Lung (tissue), 12 donors: Measurements from ENCODE around the gene SLC25A17. TPM values are rescaled to one million over a fixed set of nuclear protein-coding genes. Genes with fewer than 3 reads are reported as not detected.

ENCODE experiments used
- ATAC-seq: fragments of 200-7000 bp; cut with Tn5 transposase; one replicate; pipeline ENCODE4 v1.9.1; 2020; ENCODE audit warnings: moderate number of reproducible peaks; ENCODE audit not compliant: insufficient read depth, low FRiP score
- DNase-seq, 3 donors: peaks; one replicate each; pipeline ENCODE4 v3.0.0-alpha.2; 2013 to 2017
- H3K27ac ChIP-seq, 2 donors: one replicate each; pipeline ENCODE4 v1.5.1; 2013; ENCODE audit warnings: mild to moderate bottlenecking in 2 of 2, moderate library complexity in 2 of 2, control low read depth in 1 of 2, inconsistent platforms in 1 of 2, low read depth in 1 of 2, low read length in 1 of 2
- H3K27me3 ChIP-seq, 3 donors: one replicate each; pipeline ENCODE4 v1.5.1; 2013; ENCODE audit warnings: low read length in 2 of 3; ENCODE audit not compliant: control insufficient read depth in 3 of 3, insufficient read depth in 3 of 3
- H3K36me3 ChIP-seq, 4 donors: one replicate each; pipeline ENCODE4 v1.5.1; 2013; ENCODE audit warnings: low read length in 4 of 4, mild to moderate bottlenecking in 1 of 4, moderate library complexity in 1 of 4; ENCODE audit not compliant: control insufficient read depth in 4 of 4, insufficient read depth in 4 of 4
- H3K4me1 ChIP-seq, 5 donors: one replicate each; pipeline ENCODE4 v1.5.1; 2013; ENCODE audit warnings: low read length in 5 of 5, mild to moderate bottlenecking in 2 of 5, moderate library complexity in 1 of 5; ENCODE audit not compliant: control insufficient read depth in 5 of 5, insufficient read depth in 5 of 5
- H3K4me3 ChIP-seq: one replicate; pipeline ENCODE4 v1.5.1; 2013; ENCODE audit warnings: mild to moderate bottlenecking, control low read depth, moderate library complexity
- H3K9ac ChIP-seq, 2 donors: one replicate each; pipeline ENCODE4 v1.5.1; 2013; ENCODE audit warnings: low read length in 2 of 2, control low read depth in 1 of 2; ENCODE audit not compliant: insufficient read depth in 1 of 2
- H3K9me3 ChIP-seq, 4 donors: one replicate each; pipeline ENCODE4 v1.5.1; 2013; ENCODE audit warnings: low read length in 3 of 4, mild to moderate bottlenecking in 1 of 4, moderate library complexity in 1 of 4; ENCODE audit not compliant: control insufficient read depth in 4 of 4, insufficient read depth in 3 of 4
- CTCF ChIP-seq: IDR thresholded peaks from 2 replicates; pipeline ENCODE4 v1.5.1; 2012; ENCODE audit warnings: mild to moderate bottlenecking; ENCODE audit errors: control extremely low read depth, extremely low read depth
- WGBS, 2 donors: extraction: QIAGEN DNeasy Blood & Tissue Kit; methylation state at CpG; one replicate each; pipeline ENCODE4 v1.1.7; 2013; 5-methylcytosine and 5-hydroxymethylcytosine counted together
- polyA plus RNA-seq, 2 donors: library from polyadenylated mRNA; stranded (reverse); fragments of 200-250 nt; gene quantifications; one replicate each; pipeline ENCODE4 v1.2.1, GENCODE V29; 2013
- total RNA-seq, 2 donors: library from RNA; depleted of rRNA in 1 of 2; stranded (reverse); fragments of >200 nt in 1 of 2; gene quantifications; one replicate each; pipeline ENCODE4 v1.2.1, GENCODE V29; 2014 to 2021
- donor health status: control.
- donor health status: control.
- donor health status: Bipolar disorder and iron deficiency.
- donor health status: healthy.
- donor health status: DM: yes; HTN: yes; CAD: no.

SLC25A17 gene
- total and polyA plus RNA-seq, 4 donors, result 13.7 to 17.4 (median 15.5) TPM

GRCh38 chr22:40819599-40820140 lies 524 bp upstream of the SLC25A17 start:
- ATAC-seq (peak; percentile 10), DNase-seq (peak in 1 of 3 donors; percentile 75)
- peak overlapping the region; percentile 32 for H3K4me3 ChIP-seq
- peaks cover 0 to 10% (median 10%) of the 10 kb centered on the region in 4 donors for H3K36me3 ChIP-seq
- 2 to 4% methylated on average over 4 of the region's 4 CpGs for WGBS, 2 donors
- H3K9me3 ChIP-seq, result no peaks in the 10 kb centered on the region
- H3K27ac ChIP-seq, result peak overlapping the region; percentile 55 to 85
- H3K4me1 ChIP-seq, result peaks cover 0 to 22% (median 13%) of the 10 kb centered on the region in 5 donors
- H3K27me3 ChIP-seq, result no peaks in the 10 kb centered on the region
- H3K9ac ChIP-seq, result peak overlapping the region in 1 of 2 donors; percentile 34
- TF ChIP-seq CTCF, result no peak

- peak overlapping the region; percentile 66 to 77 for H3K9ac ChIP-seq
- no peak for DNase-seq
- H3K9me3 ChIP-seq, result no peaks in the 10 kb centered on the region
These were observed 877 bp downstream of the SLC25A17 start for GRCh38 chr22:40818192-40818746.

GRCh38 chr22:40817737-40818136 lies 1.4 kb downstream of the SLC25A17 start:
- no peak overlapping the region for H3K27ac ChIP-seq
- ATAC-seq (no peak), DNase-seq (no peak)
- peaks cover 0 to 7% (median 0%) of the 10 kb centered on the region in 4 donors for H3K36me3 ChIP-seq
- H3K9me3 ChIP-seq, result no peaks in the 10 kb centered on the region
- H3K4me1 ChIP-seq, result peaks cover 0 to 22% (median 13%) of the 10 kb centered on the region in 5 donors
- no peaks in the 10 kb centered on the region for H3K27me3 ChIP-seq
- no peak overlapping the region for H3K4me3 ChIP-seq
- peak overlapping the region in 1 of 2 donors; percentile 14 for H3K9ac ChIP-seq
- TF ChIP-seq CTCF, result no peak
- WGBS, 2 donors, result 89 to 92% methylated on average over 4 of the region's 4 CpGs

More at GRCh38 chr22:40818192-40818746, 877 bp downstream of the SLC25A17 start:
- no peak for TF ChIP-seq CTCF
- H3K27ac ChIP-seq, result no peak overlapping the region
- 20 to 24% methylated on average over 13 to 14 of the region's 14 CpGs for WGBS, 2 donors
- no peak for ATAC-seq
- peak overlapping the region; percentile 94 for H3K4me3 ChIP-seq
- peaks cover 0 to 22% (median 13%) of the 10 kb centered on the region in 5 donors for H3K4me1 ChIP-seq
- no peaks in the 10 kb centered on the region for H3K27me3 ChIP-seq
- peaks cover 0 to 7% (median 2%) of the 10 kb centered on the region in 4 donors for H3K36me3 ChIP-seq

- Histone ChIP-seq H3K9me3 (no peaks in the 10 kb centered on the region), H3K4me3 (no peak overlapping the region), H3K4me1 (peaks cover 4 to 14% (median 10%) of the 10 kb centered on the region in 5 donors), H3K27ac (no peak overlapping the region), H3K27me3 (no peaks in the 10 kb centered on the region), H3K36me3 (peaks cover 0 to 8% (median 0%) of the 10 kb centered on the region in 4 donors), H3K9ac (no peak overlapping the region)
- no peak for ATAC-seq
- DNase-seq, result no peak
- no peak for TF ChIP-seq CTCF
These were observed 5.2 kb downstream of the SLC25A17 start for GRCh38 chr22:40813912-40814315.
